ENCODE results near the gene TAF13. TPM values are rescaled to one million over a fixed set of nuclear protein-coding genes. Genes with fewer than 3 reads are reported as not detected.
A peak's percentile ranks its signal among the peaks of the same experiment; 100 is the strongest.

The TAF13 gene
- 14.7 and 63.7 TPM in 2 replicates for polyA plus RNA-seq (2011; rRNA removed)
- polyA minus RNA-seq (2011; rRNA and poly(A)+ RNA removed): 12.1 and 15.4 TPM in 2 replicates

GRCh38 chr1:109075531-109076490 lies at the start of gene TAF13:
Gene TAF13, minus strand, starts transcription at chr1:109076003. Its CDS starts 56 bp downstream, at chr1:109075947.
- Histone ChIP-seq H3K27me3 (ENCODE audit: control insufficient read depth, insufficient read depth, low read length) (no peaks in the 10 kb centered on the region), H3K36me3 (ENCODE audit: control insufficient read depth, insufficient read depth, low read length) (no peaks in the 10 kb centered on the region), H3K4me3 (ENCODE audit: low read depth, low read length) (peak within 1 kb of the TSS; percentile 83)
- DNase-seq (ENCODE audit: low read depth): peak; percentile 65
- POLR2A ChIA-PET: interaction anchor here (0.5 to 0.9 kb wide), 5 partner anchors 14 to 1228 kb away, joined by 3 to 6 read pairs (median 4); partner anchors contain the start of gene TMEM167B
- CTCF ChIA-PET: interaction anchor here (0.5 kb wide), 1 partner anchor 49 kb away, joined by 3 read pairs; no protein-coding TSS in a partner anchor
- peak; percentile 38 for TF ChIP-seq CTCF (IDR thresholded peaks at IDR 0.05; ENCODE audit: insufficient read depth, low read depth, low read length)

- Histone ChIP-seq H3K27me3 (ENCODE audit: control insufficient read depth, insufficient read depth, low read length) (peaks cover 6% of the 10 kb centered on the region), H3K4me3 (ENCODE audit: low read depth, low read length) (no peak overlapping the region), H3K36me3 (ENCODE audit: control insufficient read depth, insufficient read depth, low read length) (no peaks in the 10 kb centered on the region)
- TF ChIP-seq CTCF (IDR thresholded peaks at IDR 0.05; ENCODE audit: insufficient read depth, low read depth, low read length): no peak
- POLR2A ChIA-PET: no interaction called here
- CTCF ChIA-PET: interaction anchor here (0.9 to 2.6 kb wide), 4 partner anchors 8 to 144 kb away, joined by 3 to 20 read pairs (median 4); a partner anchor contains a TSS
- DNase-seq (ENCODE audit: low read depth): no peak
Measured at GRCh38 chr1:109120356-109120755, 44.6 kb upstream of the TAF13 start.

GRCh38 chr1:109118089-109118488 lies 42.3 kb upstream of the TAF13 start:
- POLR2A ChIA-PET: no interaction called here
- no peak for DNase-seq (ENCODE audit: low read depth)
- no peak for TF ChIP-seq CTCF (IDR thresholded peaks at IDR 0.05; ENCODE audit: insufficient read depth, low read depth, low read length)
- CTCF ChIA-PET: interaction anchor here (1.6 kb wide), 1 partner anchor 8 kb away, joined by 5 read pairs; no protein-coding TSS in a partner anchor
- H3K4me3 ChIP-seq (ENCODE audit: low read depth, low read length): no peak overlapping the region
- H3K36me3 ChIP-seq (ENCODE audit: control insufficient read depth, insufficient read depth, low read length): no peaks in the 10 kb centered on the region
- peaks cover 17% of the 10 kb centered on the region for H3K27me3 ChIP-seq (ENCODE audit: control insufficient read depth, insufficient read depth, low read length)

GRCh38 chr1:109116286-109116685 lies 40.5 kb upstream of the TAF13 start:
- no peak overlapping the region for H3K4me3 ChIP-seq (ENCODE audit: low read depth, low read length)
- no peaks in the 10 kb centered on the region for H3K36me3 ChIP-seq (ENCODE audit: control insufficient read depth, insufficient read depth, low read length)
- POLR2A ChIA-PET: no interaction called here
- peaks cover 20% of the 10 kb centered on the region for H3K27me3 ChIP-seq (ENCODE audit: control insufficient read depth, insufficient read depth, low read length)
- DNase-seq (ENCODE audit: low read depth): no peak
- CTCF ChIA-PET: interaction anchor here (5.2 kb wide), 1 partner anchor 12 kb away, joined by 40 read pairs; no protein-coding TSS in a partner anchor
- TF ChIP-seq CTCF (IDR thresholded peaks at IDR 0.05; ENCODE audit: insufficient read depth, low read depth, low read length): no peak

- ChIA-PET POLR2A (no interaction called here), CTCF (interaction anchor here (1.8 to 7.7 kb wide), 3 partner anchors 13 to 78 kb away, joined by 4 to 51 read pairs (median 40); no protein-coding TSS in a partner anchor)
- Histone ChIP-seq H3K27me3 (ENCODE audit: control insufficient read depth, insufficient read depth, low read length) (peaks cover 20% of the 10 kb centered on the region), H3K4me3 (ENCODE audit: low read depth, low read length) (no peak overlapping the region), H3K36me3 (ENCODE audit: control insufficient read depth, insufficient read depth, low read length) (no peaks in the 10 kb centered on the region)
- DNase-seq (ENCODE audit: low read depth): no peak
- TF ChIP-seq CTCF (IDR thresholded peaks at IDR 0.05; ENCODE audit: insufficient read depth, low read depth, low read length): no peak
Measured at GRCh38 chr1:109115685-109116084, 39.9 kb upstream of the TAF13 start.
